AG09309 (cell line): ENCODE data around the gene TESMIN.

Source experiments
- DNase-seq: peaks from one replicate; pipeline ENCODE4 v3.0.0-alpha.2; 2010; ENCODE audit warnings: low read depth
- H3K4me3 ChIP-seq: 2 replicates; pipeline ENCODE4 v1.5.1; 2011; ENCODE audit warnings: mild to moderate bottlenecking, low read depth, low read length, moderate library complexity; ENCODE audit not compliant: control insufficient read depth
- CTCF ChIP-seq: IDR thresholded peaks from 2 replicates; pipeline ENCODE4 v1.5.1; 2011; ENCODE audit warnings: mild to moderate bottlenecking, low read depth, low read length, inconsistent platforms; ENCODE audit not compliant: insufficient read depth, control insufficient read depth; ENCODE audit errors: missing control alignments

TESMIN gene

GRCh38 chr11:68763181-68763721 lies 11.9 kb upstream of the TESMIN start:
- TF ChIP-seq CTCF = no peak
- no peak for DNase-seq
- H3K4me3 ChIP-seq = no peak overlapping the region

GRCh38 chr11:68762481-68762880 lies 11.2 kb upstream of the TESMIN start:
- H3K4me3 ChIP-seq = no peak overlapping the region
- no peak for TF ChIP-seq CTCF
- DNase-seq = no peak

GRCh38 chr11:68761801-68762200 lies 10.5 kb upstream of the TESMIN start:
- H3K4me3 ChIP-seq = no peak overlapping the region
- no peak for TF ChIP-seq CTCF
- DNase-seq = no peak

- DNase-seq = no peak
- no peak for TF ChIP-seq CTCF
- no peak overlapping the region for H3K4me3 ChIP-seq
Measured at GRCh38 chr11:68759991-68760390, 8.7 kb upstream of the TESMIN start.

- no peak for TF ChIP-seq CTCF
Measured at GRCh38 chr11:68757711-68758110, 6.4 kb upstream of the TESMIN start.

GRCh38 chr11:68756171-68756766 lies 4.9 kb upstream of the TESMIN start:
- no peak overlapping the region for H3K4me3 ChIP-seq
- DNase-seq = no peak
- TF ChIP-seq CTCF = no peak

More at GRCh38 chr11:68757711-68758110, 6.4 kb upstream of the TESMIN start:
- no peak overlapping the region for H3K4me3 ChIP-seq
- no peak for DNase-seq
